HepG2 (cell line): ENCODE data around the gene SPAG4. TPM values are rescaled to one million over a fixed set of nuclear protein-coding genes. Genes with fewer than 3 reads are reported as not detected.

Experiments used
- BORCS8-MEF2B ChIP-seq: sonication (generic); formaldehyde crosslinking; IDR thresholded peaks from 2 replicates; pipeline ENCODE4 v1.8.0; 2022; ENCODE audit warnings: mild to moderate bottlenecking, missing genetic modification reagents
- GMEB1 ChIP-seq: sonication (generic); formaldehyde crosslinking; IDR thresholded peaks from 2 replicates; pipeline ENCODE4 v1.5.1; 2020; ENCODE audit warnings: missing genetic modification reagents, mild to moderate bottlenecking, borderline replicate concordance
- IKZF4 ChIP-seq: sonication (generic); formaldehyde crosslinking; IDR thresholded peaks from 2 replicates; pipeline ENCODE4 v1.5.1; 2020; ENCODE audit warnings: borderline replicate concordance, mild to moderate bottlenecking, low read depth, missing genetic modification reagents; ENCODE audit errors: not compliant biosample characterization
- MED13 ChIP-seq: sonication (generic); formaldehyde crosslinking; IDR thresholded peaks from 2 replicates; pipeline ENCODE4 v1.5.0; 2020; ENCODE audit warnings: missing genetic modification reagents
- RXRB ChIP-seq: IDR thresholded peaks from 2 replicates; pipeline ENCODE4 v1.6.1; 2016; ENCODE audit warnings: borderline replicate concordance, missing genetic modification reagents, missing compliant biosample characterization
- STAT6 ChIP-seq: sonication (generic); formaldehyde crosslinking; IDR thresholded peaks from 2 replicates; pipeline ENCODE4 v1.4.0; 2020; ENCODE audit warnings: missing genetic modification reagents, mild to moderate bottlenecking, borderline replicate concordance
- ZBTB21 ChIP-seq: sonication (generic); formaldehyde crosslinking; IDR thresholded peaks from 2 replicates; pipeline ENCODE4 v1.4.0; 2020; ENCODE audit warnings: missing genetic modification reagents
- ZGPAT ChIP-seq: IDR thresholded peaks from 2 replicates; pipeline ENCODE4 v1.6.1; 2016; ENCODE audit warnings: mild to moderate bottlenecking
- ZNF782 ChIP-seq: sonication (generic); formaldehyde crosslinking; IDR thresholded peaks from 2 replicates; pipeline ENCODE4 v1.4.0; 2020; ENCODE audit warnings: missing genetic modification reagents, mild to moderate bottlenecking, borderline replicate concordance
- polyA plus RNA-seq, 8 experiments: library from polyadenylated mRNA; depleted of rRNA in 3 of 8; stranded (reverse) in 7 of 8; unstranded in 1 of 8; fragments of >200 nt; fragmentation: Illumina TruSeq in 4 of 8; extraction: Trizol in 4 of 8; gene quantifications; 2 replicates each; pipeline versions ENCODE4 v1.2.1 to v1.2.3, GENCODE V29; 2011 to 2016; ENCODE audit warnings: low read depth in 4 of 8, missing spikeins in 1 of 8, mixed read lengths in 1 of 8; ENCODE audit not compliant: insufficient read depth in 1 of 8
- total RNA-seq, 5 experiments: library from RNA; depleted of rRNA; stranded (reverse); fragments of >200 nt; fragmentation: Illumina TruSeq; extraction: Trizol; gene quantifications; 2 replicates each; pipeline ENCODE4 v1.2.3, GENCODE V29; 2016; ENCODE audit warnings: low read depth in 1 of 5
- TF ChIP-seq, protein P1 (sequence below): sonication (generic); formaldehyde crosslinking; IDR thresholded peaks from 2 replicates; pipeline ENCODE4 v1.5.1; 2020; ENCODE audit warnings: missing genetic modification reagents, mild to moderate bottlenecking, borderline replicate concordance
- TF ChIP-seq, protein P2 (sequence below): sonication (generic); formaldehyde crosslinking; IDR thresholded peaks from 2 replicates; pipeline ENCODE4 v1.9.0; 2021; ENCODE audit warnings: missing genetic modification reagents, borderline replicate concordance
- TF ChIP-seq, protein P3 (sequence below): sonication (generic); formaldehyde crosslinking; IDR thresholded peaks from 2 replicates; pipeline ENCODE4 v1.4.0; 2020; ENCODE audit warnings: missing genetic modification reagents, borderline replicate concordance

SPAG4 gene
- total and polyA plus RNA-seq, 2 of the 13 experiments (the other 11 are each of a cell fraction or from before 2014, with no cell fraction given), result 5.8 to 137 TPM

DNA sequence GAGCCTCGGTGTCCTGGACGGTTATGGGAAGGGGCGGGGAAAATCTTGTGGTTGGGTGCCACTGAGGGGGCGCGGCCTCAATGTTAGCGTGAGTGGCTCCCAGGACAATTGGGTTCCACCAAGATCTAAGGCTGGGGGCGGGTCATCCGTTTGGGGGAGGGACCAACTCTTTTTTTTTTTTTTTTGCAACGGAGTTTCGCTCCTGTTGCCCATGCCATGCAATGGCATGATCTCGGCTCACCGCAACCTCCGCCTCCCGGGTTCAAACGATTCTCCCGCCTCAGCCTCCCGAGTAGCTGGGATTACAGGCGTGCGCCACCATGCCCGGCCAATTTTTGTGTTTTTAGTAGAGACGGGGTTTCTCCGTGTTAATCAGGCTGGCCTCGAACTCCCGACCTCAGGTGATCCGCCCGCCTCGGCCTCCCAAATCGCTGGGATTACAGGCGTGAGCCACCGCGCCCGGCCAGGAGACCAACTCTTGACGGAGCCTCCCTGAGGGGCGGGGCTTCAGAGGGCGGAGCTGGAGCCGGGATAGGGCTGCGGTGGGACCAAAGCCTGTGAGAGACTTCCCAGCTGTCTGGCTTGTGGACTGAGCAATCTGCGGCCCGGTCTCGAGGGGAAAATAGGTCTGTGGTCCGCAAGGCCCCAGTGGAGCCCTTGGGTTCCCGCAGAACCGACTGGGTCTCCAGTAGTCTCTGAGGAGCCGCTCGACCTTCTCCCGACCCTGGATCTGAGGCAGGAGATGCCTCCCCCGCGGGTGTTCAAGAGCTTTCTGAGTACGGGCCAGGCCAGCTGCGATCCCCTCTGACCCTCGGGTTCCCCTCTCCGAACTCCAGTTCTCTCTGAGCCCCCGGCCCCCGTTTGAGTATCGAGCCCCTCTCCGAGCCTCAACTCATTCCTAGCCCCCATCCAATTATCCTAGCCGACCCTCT is 1.1 kb downstream of the SPAG4 start (continued):
- TF ChIP-seq, protein P1, sequence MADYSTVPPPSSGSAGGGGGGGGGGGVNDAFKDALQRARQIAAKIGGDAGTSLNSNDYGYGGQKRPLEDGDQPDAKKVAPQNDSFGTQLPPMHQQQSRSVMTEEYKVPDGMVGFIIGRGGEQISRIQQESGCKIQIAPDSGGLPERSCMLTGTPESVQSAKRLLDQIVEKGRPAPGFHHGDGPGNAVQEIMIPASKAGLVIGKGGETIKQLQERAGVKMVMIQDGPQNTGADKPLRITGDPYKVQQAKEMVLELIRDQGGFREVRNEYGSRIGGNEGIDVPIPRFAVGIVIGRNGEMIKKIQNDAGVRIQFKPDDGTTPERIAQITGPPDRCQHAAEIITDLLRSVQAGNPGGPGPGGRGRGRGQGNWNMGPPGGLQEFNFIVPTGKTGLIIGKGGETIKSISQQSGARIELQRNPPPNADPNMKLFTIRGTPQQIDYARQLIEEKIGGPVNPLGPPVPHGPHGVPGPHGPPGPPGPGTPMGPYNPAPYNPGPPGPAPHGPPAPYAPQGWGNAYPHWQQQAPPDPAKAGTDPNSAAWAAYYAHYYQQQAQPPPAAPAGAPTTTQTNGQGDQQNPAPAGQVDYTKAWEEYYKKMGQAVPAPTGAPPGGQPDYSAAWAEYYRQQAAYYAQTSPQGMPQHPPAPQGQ (CRISPR knock-in tag), result 0 out of 2 replicates have a peak, but pooled peaks have one; percentile 82
- TF ChIP-seq MED13 (CRISPR knock-in tag), result no peak; the same call in none of the 2 replicates
- no peak; the same call in 1 of the 2 replicates for TF ChIP-seq STAT6
- peak; percentile 38 for TF ChIP-seq GMEB1 (CRISPR knock-in tag)
- peak; percentile 38; the same call in 1 of the 2 replicates for TF ChIP-seq RXRB
- TF ChIP-seq, protein P2, sequence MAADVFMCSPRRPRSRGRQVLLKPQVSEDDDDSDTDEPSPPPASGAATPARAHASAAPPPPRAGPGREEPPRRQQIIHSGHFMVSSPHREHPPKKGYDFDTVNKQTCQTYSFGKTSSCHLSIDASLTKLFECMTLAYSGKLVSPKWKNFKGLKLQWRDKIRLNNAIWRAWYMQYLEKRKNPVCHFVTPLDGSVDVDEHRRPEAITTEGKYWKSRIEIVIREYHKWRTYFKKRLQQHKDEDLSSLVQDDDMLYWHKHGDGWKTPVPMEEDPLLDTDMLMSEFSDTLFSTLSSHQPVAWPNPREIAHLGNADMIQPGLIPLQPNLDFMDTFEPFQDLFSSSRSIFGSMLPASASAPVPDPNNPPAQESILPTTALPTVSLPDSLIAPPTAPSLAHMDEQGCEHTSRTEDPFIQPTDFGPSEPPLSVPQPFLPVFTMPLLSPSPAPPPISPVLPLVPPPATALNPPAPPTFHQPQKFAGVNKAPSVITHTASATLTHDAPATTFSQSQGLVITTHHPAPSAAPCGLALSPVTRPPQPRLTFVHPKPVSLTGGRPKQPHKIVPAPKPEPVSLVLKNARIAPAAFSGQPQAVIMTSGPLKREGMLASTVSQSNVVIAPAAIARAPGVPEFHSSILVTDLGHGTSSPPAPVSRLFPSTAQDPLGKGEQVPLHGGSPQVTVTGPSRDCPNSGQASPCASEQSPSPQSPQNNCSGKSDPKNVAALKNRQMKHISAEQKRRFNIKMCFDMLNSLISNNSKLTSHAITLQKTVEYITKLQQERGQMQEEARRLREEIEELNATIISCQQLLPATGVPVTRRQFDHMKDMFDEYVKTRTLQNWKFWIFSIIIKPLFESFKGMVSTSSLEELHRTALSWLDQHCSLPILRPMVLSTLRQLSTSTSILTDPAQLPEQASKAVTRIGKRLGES (CRISPR knock-in tag), result no peak
- peak; percentile 69 for TF ChIP-seq IKZF4 (CRISPR knock-in tag)
- TF ChIP-seq BORCS8-MEF2B (CRISPR knock-in tag), result peak; percentile 93
- peak; percentile 17 for TF ChIP-seq ZNF782 (CRISPR knock-in tag)
- TF ChIP-seq, protein P3, sequence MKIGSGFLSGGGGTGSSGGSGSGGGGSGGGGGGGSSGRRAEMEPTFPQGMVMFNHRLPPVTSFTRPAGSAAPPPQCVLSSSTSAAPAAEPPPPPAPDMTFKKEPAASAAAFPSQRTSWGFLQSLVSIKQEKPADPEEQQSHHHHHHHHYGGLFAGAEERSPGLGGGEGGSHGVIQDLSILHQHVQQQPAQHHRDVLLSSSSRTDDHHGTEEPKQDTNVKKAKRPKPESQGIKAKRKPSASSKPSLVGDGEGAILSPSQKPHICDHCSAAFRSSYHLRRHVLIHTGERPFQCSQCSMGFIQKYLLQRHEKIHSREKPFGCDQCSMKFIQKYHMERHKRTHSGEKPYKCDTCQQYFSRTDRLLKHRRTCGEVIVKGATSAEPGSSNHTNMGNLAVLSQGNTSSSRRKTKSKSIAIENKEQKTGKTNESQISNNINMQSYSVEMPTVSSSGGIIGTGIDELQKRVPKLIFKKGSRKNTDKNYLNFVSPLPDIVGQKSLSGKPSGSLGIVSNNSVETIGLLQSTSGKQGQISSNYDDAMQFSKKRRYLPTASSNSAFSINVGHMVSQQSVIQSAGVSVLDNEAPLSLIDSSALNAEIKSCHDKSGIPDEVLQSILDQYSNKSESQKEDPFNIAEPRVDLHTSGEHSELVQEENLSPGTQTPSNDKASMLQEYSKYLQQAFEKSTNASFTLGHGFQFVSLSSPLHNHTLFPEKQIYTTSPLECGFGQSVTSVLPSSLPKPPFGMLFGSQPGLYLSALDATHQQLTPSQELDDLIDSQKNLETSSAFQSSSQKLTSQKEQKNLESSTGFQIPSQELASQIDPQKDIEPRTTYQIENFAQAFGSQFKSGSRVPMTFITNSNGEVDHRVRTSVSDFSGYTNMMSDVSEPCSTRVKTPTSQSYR (CRISPR knock-in tag), result no peak
- TF ChIP-seq ZBTB21 (CRISPR knock-in tag), result no peak; the same call in 1 of the 2 replicates
- peak; percentile 81 for TF ChIP-seq ZGPAT (CRISPR knock-in tag)
